Activated T-helper 1 cell treated with anti-CD3 and anti-CD28 coated beads, Interleukin-12 subunit alpha, Interleukin-12 subunit beta, Interleukin-2, Interleukin-4 antibody, amounts not matched to agents 30 ng/mL and 10 ng/mL and 1 ng/mL, durations not matched to agents 14 hours and 24 hours and 36 hours (primary cell): ENCODE data around the gene CLMN. TPM values are rescaled to one million over a fixed set of nuclear protein-coding genes. Genes with fewer than 3 reads are reported as not detected.

Source experiments
- DNase-seq: peaks from one replicate; pipeline ENCODE4 v3.0.0; 2021; ENCODE audit warnings: low spot score
- H3K27ac Mint-ChIP-seq: one replicate; pipeline ENCODE4 v1.8.0; 2021; ENCODE audit warnings: mild to moderate bottlenecking, mixed read lengths
- H3K27me3 Mint-ChIP-seq: one replicate; pipeline ENCODE4 v1.8.0; 2022; ENCODE audit warnings: mild to moderate bottlenecking, moderate library complexity, mixed read lengths; ENCODE audit not compliant: insufficient read depth
- H3K36me3 Mint-ChIP-seq: one replicate; pipeline ENCODE4 v1.8.0; 2021; ENCODE audit warnings: low read depth, mixed read lengths
- H3K4me1 Mint-ChIP-seq: one replicate; pipeline ENCODE4 v1.8.0; 2021; ENCODE audit warnings: low read depth, mixed read lengths
- H3K4me3 Mint-ChIP-seq: one replicate; pipeline ENCODE4 v1.8.0; 2021; ENCODE audit warnings: mild to moderate bottlenecking, moderate library complexity, mixed read lengths
- H3K9me3 Mint-ChIP-seq: one replicate; pipeline ENCODE4 v1.8.0; 2021; ENCODE audit warnings: mixed read lengths
- intact Hi-C: fragments of 100-400 bp; cut with micrococcal nuclease; formaldehyde crosslinking; loops from one replicate; pipeline ENCODE4 v1.15.1; 2024
- total RNA-seq: library from RNA; stranded (reverse); gene quantifications from 2 replicates; pipeline ENCODE4 v1.2.3, GENCODE V29; 2022

The CLMN gene
- total RNA-seq, 1 donor from 2014 or later = 0.80 TPM

DNA sequence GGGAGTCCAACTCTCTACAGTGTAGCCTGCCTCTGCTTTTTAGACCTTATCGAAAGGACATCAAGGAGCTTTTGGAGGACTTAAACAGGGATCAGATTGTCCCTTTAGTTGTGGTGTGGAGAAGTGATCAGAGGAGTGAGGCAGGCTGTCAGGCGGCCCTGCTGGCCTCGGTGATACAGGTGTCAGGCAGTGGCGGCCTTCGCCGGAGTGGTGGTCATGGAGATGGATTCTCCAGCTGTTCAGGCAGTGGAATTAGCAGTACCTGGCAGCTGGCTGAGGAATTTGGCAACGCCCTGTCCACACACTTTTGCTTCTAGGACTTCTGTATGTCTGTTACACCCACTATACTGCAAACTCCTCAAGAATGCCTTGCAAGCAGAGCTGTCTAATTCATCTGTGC is 4.2 kb upstream of the CLMN start:
- Mint-ChIP-seq H3K27me3 (peaks cover 34% of the 10 kb centered on the region), H3K36me3 (no peaks in the 10 kb centered on the region), H3K4me1 (no peaks in the 10 kb centered on the region), H3K9me3 (no peaks in the 10 kb centered on the region), H3K4me3 (no peak overlapping the region), H3K27ac (no peak overlapping the region)
- intact Hi-C loops = no loop called here
- no peak for DNase-seq

DNA sequence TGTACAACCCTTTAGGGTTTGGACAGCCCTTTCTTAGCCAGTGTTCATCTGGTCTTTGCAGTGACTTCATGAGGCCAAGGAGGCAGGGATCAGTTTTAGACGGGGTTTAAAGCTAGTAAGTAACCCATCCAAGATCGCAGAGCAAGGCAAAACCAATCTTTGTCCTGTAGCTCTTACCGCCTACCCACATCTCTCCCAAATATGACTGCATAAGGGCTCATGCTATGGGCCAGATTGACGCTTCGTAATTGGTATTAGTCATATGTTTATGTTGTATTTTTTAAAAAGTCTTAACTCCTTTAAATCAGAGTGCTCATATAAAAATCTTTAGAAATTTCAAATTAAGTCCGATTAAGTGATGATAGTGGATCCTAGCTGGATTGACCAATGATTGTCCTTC is 3.7 kb upstream of the CLMN start:
- Mint-ChIP-seq H3K27me3 (peaks cover 36% of the 10 kb centered on the region), H3K9me3 (no peaks in the 10 kb centered on the region), H3K4me3 (no peak overlapping the region), H3K4me1 (no peaks in the 10 kb centered on the region), H3K36me3 (no peaks in the 10 kb centered on the region), H3K27ac (no peak overlapping the region)
- no peak for DNase-seq
- intact Hi-C loops = no loop called here

DNA sequence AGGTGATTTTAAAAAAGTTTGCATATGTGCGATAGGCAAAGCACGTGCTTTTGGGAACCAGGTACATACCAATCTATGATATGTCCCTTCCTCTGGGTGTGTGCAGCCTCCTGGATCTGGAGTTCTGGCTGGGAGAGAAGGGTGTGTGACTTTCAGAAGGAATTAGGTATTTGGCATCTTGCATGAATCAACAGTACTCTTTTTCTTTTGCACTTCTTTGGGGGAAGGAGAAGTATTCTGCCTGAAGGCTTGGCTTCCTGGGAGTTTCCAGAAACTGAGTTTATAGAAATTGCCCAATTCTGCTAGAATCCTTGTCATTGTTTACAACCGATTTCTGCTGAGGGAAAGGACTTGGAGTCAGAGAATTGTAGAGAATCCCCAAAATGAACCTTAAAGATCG is 2.9 kb upstream of the CLMN start:
- Mint-ChIP-seq H3K4me1 (no peaks in the 10 kb centered on the region), H3K9me3 (no peaks in the 10 kb centered on the region), H3K27me3 (peaks cover 38% of the 10 kb centered on the region), H3K27ac (no peak overlapping the region), H3K36me3 (no peaks in the 10 kb centered on the region), H3K4me3 (no peak overlapping the region)
- intact Hi-C loops = no loop called here
- no peak for DNase-seq

DNA sequence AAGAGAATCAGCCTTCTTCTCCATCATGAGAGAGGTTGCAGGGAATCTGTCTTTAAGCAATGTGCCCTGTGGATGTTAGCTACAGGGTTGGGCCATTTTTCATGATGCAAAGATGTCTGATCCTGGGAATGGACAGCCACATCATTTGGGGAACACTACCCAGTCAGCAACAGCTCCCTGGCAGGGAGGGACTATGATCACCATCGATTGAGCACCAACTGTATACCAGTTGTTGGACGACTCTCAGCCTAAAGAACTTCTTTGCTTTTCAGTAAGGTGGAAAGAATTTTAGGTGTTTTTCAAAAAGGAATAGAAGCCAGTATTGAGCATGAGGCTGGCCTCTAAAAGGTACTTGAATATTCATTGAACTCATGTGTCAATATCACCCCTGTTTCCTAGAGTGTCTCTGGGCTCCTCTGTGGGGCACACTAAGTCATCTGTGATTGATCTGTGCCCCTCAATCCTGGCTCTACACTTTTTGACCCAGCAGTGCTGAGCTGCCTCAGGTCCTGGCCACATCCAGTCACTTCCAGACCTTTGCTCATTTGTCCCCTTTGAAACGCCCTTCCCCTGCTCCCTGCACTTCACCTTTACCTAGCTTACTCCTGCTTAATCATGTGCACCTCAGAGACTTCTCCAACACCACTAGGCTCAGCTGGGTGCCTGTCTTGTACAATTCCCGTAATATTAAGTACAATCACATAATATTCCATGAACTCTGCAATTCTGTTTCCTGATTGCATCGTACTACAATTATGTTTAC is 2.2 kb upstream of the CLMN start:
- no peak for DNase-seq
- no peaks in the 10 kb centered on the region for H3K36me3 Mint-ChIP-seq
- H3K4me1 Mint-ChIP-seq = no peaks in the 10 kb centered on the region
- no peak overlapping the region for H3K27ac Mint-ChIP-seq
- H3K27me3 Mint-ChIP-seq = peaks cover 40% of the 10 kb centered on the region
- intact Hi-C loops = no loop called here
- H3K9me3 Mint-ChIP-seq = no peaks in the 10 kb centered on the region
- H3K4me3 Mint-ChIP-seq = peak overlapping the region; percentile 27

DNA sequence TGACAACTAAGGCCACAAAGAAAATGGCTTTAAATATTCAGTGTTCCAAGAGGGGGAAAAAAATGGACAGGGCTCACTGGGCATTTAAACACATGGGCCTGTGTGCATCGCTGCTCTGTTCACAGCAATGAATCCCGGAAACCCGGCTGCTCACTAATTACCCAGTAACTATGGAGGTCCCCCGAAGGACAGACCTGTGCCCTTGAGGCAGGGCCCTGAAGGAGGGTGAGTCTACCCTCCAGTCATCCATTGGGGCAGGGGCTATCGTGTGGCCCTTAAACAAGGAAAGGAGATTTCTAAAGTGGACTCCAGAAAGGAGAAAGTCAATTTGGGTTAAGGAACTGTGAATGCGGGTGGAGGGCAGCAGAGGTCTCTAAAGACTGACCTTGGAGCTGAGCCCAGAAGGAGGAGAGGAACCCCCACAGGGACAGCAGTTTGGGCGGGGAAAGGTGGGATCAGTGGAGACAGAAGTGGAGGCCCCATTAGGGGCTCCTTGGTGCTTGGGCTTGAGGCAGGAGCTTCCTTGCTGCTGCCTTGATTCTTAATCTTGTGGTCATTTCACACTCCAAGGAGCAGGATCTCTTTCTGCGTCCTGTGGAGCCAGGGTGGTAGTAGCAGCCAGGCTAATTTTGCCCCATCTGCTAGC is 1.4 kb upstream of the CLMN start:
- Mint-ChIP-seq H3K27ac (no peak overlapping the region), H3K9me3 (no peaks in the 10 kb centered on the region), H3K4me3 (peak overlapping the region; percentile 68), H3K27me3 (peaks cover 33% of the 10 kb centered on the region), H3K36me3 (no peaks in the 10 kb centered on the region), H3K4me1 (no peaks in the 10 kb centered on the region)
- intact Hi-C loops = no loop called here
- DNase-seq = no peak

DNA sequence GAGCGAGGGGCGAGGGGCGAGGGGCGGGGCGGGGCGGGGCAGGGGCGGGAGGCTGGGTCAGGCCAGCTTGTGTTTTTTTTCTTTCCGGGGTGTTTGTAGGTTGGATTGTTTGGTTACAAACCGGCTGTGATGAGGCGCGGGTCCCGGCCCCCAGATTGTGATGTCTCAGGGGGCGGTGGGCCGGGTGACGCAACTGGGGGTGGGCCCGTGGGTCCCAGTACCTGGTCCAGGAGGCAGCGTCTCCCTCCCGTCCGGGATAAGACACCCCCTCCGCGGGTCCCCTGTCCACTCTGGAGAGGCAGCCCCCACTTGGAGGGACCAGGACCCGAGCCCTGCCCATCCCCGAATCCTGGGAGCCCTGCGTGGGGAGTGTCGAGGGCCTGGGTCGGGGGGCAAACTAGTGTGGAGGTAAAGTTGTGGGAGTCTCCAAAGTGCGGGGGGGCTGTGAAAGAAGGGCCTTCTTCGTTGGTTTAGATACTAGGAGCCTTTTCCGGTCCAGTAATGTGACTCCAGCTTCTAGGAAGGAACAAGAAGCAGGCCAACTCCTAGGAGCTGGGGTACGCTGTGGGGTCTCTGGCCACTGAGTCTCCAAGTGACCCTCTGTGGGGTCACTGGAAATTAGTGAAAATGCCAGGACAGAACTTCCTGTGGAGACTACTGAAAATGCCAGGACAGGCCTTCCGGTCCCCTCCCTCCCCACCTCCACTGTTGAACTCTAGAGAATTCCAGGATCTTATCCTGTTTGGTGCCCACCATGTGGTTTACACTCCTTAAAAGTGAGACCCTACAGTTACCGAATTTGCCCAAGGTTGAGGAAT is 579 bp upstream of the CLMN start:
- Mint-ChIP-seq H3K4me1 (no peaks in the 10 kb centered on the region), H3K9me3 (no peaks in the 10 kb centered on the region), H3K27ac (no peak overlapping the region), H3K4me3 (peak overlapping the region; percentile 68), H3K36me3 (no peaks in the 10 kb centered on the region), H3K27me3 (peaks cover 32% of the 10 kb centered on the region)
- intact Hi-C loops = no loop called here
- no peak for DNase-seq

DNA sequence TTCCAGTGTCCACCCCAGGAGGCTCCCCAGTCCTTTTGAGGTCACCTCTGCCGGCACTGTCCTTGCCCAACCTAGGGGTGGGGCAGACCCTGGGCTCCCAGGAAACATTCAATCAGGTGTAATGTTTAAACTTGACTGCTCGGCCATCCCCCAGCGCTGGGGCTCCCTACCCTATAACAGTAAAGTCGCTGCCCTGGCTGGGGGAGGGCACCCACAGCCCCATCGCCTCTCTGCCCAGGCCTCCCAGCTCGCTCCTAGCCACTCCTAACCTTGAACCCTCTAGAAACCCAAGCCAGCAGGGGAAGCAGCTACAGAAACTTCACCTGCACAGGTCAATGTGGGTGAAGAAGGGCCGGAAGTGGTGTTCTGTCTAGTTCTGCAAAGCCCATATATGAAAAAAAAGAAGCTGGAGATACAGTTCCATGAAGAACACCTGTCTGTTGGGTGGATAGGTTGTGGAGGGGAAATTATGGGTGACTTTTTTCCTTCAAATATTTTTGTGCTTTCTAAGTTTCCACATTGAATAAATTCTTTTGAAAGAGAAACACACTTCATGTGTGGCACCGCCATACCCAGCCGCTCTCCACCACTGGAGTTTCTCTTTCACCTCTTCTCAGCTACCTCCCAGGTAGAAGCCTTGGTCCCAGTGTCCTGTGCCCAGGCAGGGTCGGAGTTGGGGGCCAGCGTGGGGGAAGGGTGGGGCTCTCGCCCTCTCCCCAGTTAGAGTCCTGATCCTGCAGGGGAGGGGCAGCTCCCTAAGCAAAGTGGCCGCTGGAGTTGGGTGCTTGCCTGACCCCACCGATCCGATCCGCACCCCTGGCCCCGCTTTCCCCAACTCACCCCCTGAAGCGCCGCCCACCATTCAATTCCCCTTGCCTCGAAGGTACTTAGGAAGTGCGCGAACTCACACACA is 1.1 kb downstream of the CLMN start:
- Mint-ChIP-seq H3K9me3 (no peaks in the 10 kb centered on the region), H3K4me1 (peaks cover 12% of the 10 kb centered on the region), H3K27ac (peak overlapping the region; percentile 30), H3K36me3 (no peaks in the 10 kb centered on the region), H3K4me3 (peak overlapping the region; percentile 69), H3K27me3 (peaks cover 32% of the 10 kb centered on the region)
- no peak for DNase-seq
- intact Hi-C loops = loop anchor here (2.0 kb wide), 1 partner anchor 162 kb away; the partner anchor contains the start of gene DICER1

DNA sequence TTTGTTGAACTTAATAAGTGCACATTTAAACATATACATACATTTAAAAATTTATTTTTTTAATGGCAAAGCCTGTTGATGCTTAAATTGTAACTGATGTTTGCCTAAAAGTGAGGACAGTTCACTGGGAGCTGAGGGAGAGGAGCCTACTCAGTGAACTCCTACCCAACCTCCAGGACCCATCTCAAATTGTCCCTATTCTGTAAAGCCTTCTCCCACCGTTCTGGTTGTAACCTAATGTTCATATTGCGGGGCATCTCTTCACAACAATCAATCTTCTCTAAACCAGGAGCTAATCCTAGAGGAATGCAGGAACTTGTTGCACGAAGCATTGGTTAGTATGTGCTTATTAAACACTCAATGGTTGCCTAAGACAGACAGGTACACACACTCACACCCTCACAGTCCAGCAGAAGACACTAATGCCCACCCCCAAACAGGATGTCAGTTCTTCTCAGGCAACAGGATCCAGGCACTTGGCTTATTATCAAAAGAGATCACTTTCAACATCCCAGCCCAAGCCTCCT is 1.8 kb downstream of the CLMN start:
- intact Hi-C loops = loop anchor here (2.0 kb wide), 1 partner anchor 161 kb away; the partner anchor contains the start of gene DICER1
- no peak for DNase-seq
- Mint-ChIP-seq H3K27ac (peak overlapping the region; percentile 64), H3K4me3 (peak overlapping the region; percentile 69), H3K4me1 (peaks cover 12% of the 10 kb centered on the region), H3K9me3 (no peaks in the 10 kb centered on the region), H3K27me3 (peaks cover 28% of the 10 kb centered on the region), H3K36me3 (no peaks in the 10 kb centered on the region)

DNA sequence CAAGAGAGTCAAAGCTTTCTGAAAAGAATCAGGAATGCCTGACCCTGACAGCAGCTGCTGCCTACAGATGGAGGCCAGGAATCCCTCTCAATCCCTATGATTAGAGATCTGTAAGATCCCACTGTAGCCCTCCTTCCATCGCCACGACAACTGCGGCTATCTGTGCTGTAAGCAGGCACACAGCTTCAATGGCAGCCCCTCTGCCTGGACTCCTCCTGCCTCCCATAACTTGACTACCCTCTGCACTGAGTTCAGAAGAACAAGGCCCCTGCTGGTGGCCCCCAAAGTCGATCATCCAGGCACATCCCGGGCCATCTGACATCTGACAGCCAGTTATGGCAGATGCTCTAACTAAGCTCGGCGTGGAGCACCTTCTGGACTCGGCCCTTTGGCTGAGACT is 2.9 kb downstream of the CLMN start:
- Mint-ChIP-seq H3K36me3 (no peaks in the 10 kb centered on the region), H3K4me1 (peaks cover 12% of the 10 kb centered on the region), H3K27ac (no peak overlapping the region), H3K4me3 (no peak overlapping the region), H3K9me3 (no peaks in the 10 kb centered on the region), H3K27me3 (peaks cover 29% of the 10 kb centered on the region)
- no peak for DNase-seq
- intact Hi-C loops = no loop called here

DNA sequence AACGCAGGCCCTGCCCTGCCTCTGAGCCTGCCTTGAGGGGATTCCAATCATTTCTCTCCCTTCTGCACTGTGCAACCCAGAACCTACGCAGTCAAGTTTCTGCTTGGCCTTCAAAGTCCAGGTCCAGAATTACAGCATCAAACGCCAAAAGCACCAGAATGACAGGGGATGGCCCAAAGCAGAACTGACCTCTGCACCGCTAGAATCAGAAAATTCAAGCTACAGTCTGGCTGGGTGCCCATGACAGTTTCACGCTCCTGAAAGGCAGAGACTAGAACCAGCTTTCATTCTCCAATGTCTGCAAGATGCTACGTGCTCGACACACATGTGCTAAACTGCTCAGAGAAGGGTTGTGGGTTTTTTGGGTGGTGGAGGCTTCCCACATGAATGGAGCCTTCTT is 4.1 kb downstream of the CLMN start:
- Mint-ChIP-seq H3K4me1 (peaks cover 12% of the 10 kb centered on the region), H3K27ac (no peak overlapping the region), H3K27me3 (peaks cover 23% of the 10 kb centered on the region), H3K9me3 (no peaks in the 10 kb centered on the region), H3K4me3 (no peak overlapping the region), H3K36me3 (no peaks in the 10 kb centered on the region)
- DNase-seq = no peak
- intact Hi-C loops = no loop called here

DNA sequence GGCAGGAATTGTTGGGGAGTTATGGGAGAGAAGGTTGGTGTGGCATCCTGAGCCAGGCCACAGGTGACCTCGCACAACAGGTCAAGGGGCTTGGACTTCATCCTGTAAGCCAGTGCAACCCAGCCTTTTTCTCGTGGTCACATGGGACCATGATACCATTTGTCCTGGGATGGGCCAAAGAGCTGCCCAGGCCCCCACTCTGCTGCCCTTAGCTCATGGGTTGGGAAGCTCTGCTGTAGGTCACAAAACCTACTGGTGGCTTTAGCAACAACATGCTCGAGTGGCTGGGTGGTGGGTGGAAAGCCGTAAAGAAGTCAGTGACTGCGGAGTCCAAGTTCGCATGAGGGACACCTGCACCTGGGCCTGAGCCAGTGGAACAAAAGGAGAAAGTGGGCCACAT is 4.6 kb downstream of the CLMN start:
- Mint-ChIP-seq H3K36me3 (no peaks in the 10 kb centered on the region), H3K4me3 (no peak overlapping the region), H3K9me3 (no peaks in the 10 kb centered on the region), H3K27me3 (peaks cover 23% of the 10 kb centered on the region), H3K27ac (no peak overlapping the region), H3K4me1 (peaks cover 12% of the 10 kb centered on the region)
- no peak for DNase-seq
- intact Hi-C loops = no loop called here

DNA sequence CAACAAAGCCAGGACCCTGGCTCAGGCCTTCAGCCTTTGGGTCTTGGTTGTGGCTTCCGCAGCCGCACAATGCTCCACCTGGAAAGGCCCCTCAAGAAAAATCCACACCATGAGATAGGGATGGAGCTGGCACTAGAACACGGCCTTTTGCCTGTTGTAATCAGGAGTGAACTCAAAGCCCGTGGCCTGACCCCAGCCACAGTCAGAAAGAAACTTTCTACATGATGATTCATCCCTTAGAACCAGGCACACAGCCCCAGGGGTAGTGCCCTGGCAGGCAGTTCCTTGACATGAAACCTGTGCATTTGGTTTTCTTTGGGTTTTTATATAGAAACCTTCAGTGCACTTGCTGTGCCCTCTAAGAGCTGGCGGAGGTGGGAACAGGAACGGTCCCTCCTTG is 5.1 kb downstream of the CLMN start:
- no peaks in the 10 kb centered on the region for H3K36me3 Mint-ChIP-seq
- H3K27me3 Mint-ChIP-seq = peaks cover 23% of the 10 kb centered on the region
- intact Hi-C loops = loop anchor here (1.0 kb wide), 2 partner anchors 49 to 54 kb away; no protein-coding TSS in a partner anchor
- no peak overlapping the region for H3K27ac Mint-ChIP-seq
- peaks cover 12% of the 10 kb centered on the region for H3K4me1 Mint-ChIP-seq
- H3K9me3 Mint-ChIP-seq = no peaks in the 10 kb centered on the region
- H3K4me3 Mint-ChIP-seq = no peak overlapping the region
- no peak for DNase-seq
